Motor neuron (in vitro differentiated cells): ENCODE data around the gene WDR76. TPM values are rescaled to one million over a fixed set of nuclear protein-coding genes. Genes with fewer than 3 reads are reported as not detected.
A peak's percentile ranks its signal among the peaks of the same experiment; 100 is the strongest.
"Not testable (repeated sequence)": the region's sequence is repeated elsewhere in the genome, so short reads cannot be mapped to it uniquely, and the experiment has no call there.

Source experiments
- ATAC-seq, 8 experiments: fragments of 200-7000 bp; cut with Tn5 transposase; replicated peaks in 6 of 8; 2 replicates each; pipeline ENCODE4 v1.8.0; 2021; ENCODE audit warnings: mild to moderate bottlenecking in 8 of 8, moderate library complexity in 8 of 8
- H3K27ac ChIP-seq, 2 donors: fragments of 250-450 bp; sonication (Bioruptor Pico); 2 replicates each; pipeline ENCODE4 v1.9.0; 2021; ENCODE audit warnings: antibody characterized with exemption in 2 of 2, mild to moderate bottlenecking in 2 of 2, moderate library complexity in 1 of 2
- H3K4me1 ChIP-seq, 2 donors: fragments of 250-450 bp; sonication (Bioruptor Pico); replicated peaks in 1 of 2; 2 replicates each; pipeline ENCODE4 v1.6.1; 2021; ENCODE audit warnings: antibody characterized with exemption in 2 of 2, mild to moderate bottlenecking in 2 of 2, moderate library complexity in 1 of 2
- H3K4me3 ChIP-seq, 5 donors: fragments of 250-450 bp; sonication (Bioruptor Pico); 2 replicates each; pipeline ENCODE4 v1.9.0; 2021; ENCODE audit warnings: antibody characterized with exemption in 5 of 5, mild to moderate bottlenecking in 5 of 5, moderate library complexity in 4 of 5
- WGBS, 10 experiments: fragments of 450-650 bp; shearing (Covaris generic); methylation state at CpG; one replicate each; pipeline ENCODE4 v1.0.0; 2022; 5-methylcytosine and 5-hydroxymethylcytosine counted together
- in situ Hi-C, 9 experiments: fragments of 400-800 bp; cut with MboI; loops; one replicate each; pipeline ENCODE4 v1.15.0; 2021; ENCODE audit warnings: low sequenced_read_pairs in 9 of 9, low pct_unique_long_range_greater_than_20kb in 2 of 9; ENCODE audit not compliant: unreplicated experiment in 9 of 9
- total RNA-seq, 8 experiments: library from RNA; unstranded; fragments of 300-600 nt; gene quantifications; 2 replicates each; pipeline versions ENCODE4 v1.2.3 to v1.2.4, GENCODE V29; 2022

WDR76 gene
- total RNA-seq, 8 experiments from 2014 or later = 0.46 to 19.7 (median 3.0) TPM

DNA sequence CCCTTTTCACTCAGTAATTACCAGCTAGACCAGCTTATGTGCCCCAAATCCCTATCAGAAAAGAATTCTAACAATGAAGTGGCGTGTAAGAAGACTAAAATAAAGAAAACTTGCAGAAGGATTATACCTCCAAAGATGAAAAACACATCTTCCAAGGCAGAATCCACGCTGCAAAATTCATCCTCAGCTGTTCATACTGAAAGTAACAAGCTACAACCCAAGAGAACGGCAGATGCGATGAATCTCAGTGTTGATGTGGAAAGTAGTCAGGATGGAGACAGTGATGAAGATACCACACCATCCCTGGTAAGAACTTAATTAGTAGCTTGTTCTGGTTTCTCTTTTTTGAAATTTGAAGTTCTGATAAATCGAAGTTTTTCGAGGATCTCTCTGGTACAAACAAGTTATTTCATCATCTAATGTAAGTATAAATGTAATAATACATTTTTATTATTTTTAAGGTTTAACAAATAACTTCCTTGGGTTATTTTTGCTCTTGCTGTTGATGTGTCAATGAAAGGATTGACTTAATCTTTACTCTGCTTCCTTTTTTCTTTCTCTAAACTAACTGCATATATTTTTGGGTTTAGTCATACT, 1.4 kb downstream of the WDR76 start:
- in situ Hi-C loops = no loop called here

DNA sequence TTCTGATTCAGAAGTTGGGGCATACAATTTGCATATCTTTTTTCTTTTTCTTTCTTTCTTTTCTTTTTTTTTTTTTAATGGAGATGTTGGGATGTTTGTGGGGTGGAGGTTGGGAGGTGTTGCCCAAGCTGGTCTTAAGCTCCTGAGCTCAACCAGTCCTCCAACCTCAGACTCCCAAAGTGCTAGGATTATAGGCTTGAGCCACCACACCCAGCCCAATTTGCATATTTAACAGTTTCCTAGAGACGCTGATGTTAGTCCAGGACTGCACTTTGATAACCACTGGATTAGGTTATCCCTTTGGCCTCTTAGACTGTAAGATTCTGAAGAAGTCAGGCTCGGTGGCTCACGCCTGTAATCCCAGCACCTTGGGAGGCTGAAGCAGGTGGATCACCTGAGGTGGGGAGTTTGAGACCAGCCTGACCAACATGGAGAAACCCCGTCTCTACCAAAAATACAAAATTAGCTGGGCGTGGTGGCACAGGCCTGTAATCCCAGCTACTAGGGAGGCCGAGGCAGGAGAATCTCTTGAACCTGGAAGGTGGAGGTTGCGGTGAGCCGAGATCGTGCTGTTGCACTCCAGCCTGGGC, 3.2 kb downstream of the WDR76 start:
- H3K4me3 ChIP-seq, in situ Hi-C loops, H3K27ac ChIP-seq, H3K4me1 ChIP-seq: not testable (repeated sequence)
- ATAC-seq = peak in 3 of 8 experiments; percentile 57 to 87 (median 79)
- 0 to 100% (median 92%) methylated on average over 1 to 7 of the region's 9 CpGs; no CpG with 5 or more reads in 1 of the 10 experiments for WGBS, 10 experiments

More for the DNA sequence above, 1.4 kb downstream of the WDR76 start:
- Histone ChIP-seq H3K4me3 (no peak overlapping the region), H3K4me1 (peaks cover 10% of the 10 kb centered on the region in 2 donors), H3K27ac (no peak overlapping the region)
- no peak for ATAC-seq
- WGBS, 10 experiments = 7 to 86% (median 61%) methylated on average over 2 to 6 of the region's 6 CpGs

DNA sequence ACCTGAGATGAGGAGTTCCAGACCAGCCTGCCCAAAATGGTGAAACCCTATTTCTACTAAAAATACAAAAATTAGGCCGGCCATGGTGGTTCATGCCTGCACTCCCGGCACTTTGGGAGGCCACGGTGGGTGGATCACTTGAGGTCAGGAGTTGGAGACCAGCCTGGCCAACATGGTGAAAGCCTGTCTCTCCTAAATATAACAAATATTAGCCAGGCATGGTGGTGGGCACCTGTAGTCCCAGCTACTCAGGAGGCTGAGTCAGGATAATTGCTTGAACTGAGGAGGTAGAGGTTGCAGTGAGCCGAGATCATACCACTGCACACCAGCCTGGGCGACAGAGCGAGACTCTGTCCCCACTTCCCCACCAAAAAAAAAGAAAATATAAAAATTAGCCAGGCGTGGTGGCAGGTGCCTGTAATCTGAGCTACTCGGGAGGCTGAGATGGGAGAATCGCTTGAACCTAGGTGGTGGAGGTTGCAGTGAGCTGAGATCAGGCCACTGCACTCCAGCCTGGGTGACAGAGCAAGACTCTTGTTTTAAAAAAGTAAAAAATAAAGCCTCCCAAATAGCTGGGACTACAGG, 4.0 kb downstream of the WDR76 start:
- H3K27ac ChIP-seq, H3K4me3 ChIP-seq, H3K4me1 ChIP-seq, in situ Hi-C loops, ATAC-seq: not testable (repeated sequence)
- whole genome bisulfite sequencing, 10 experiments = 83 to 100% (median 97%) methylated on average over 1 to 5 of the region's 9 CpGs; no CpG with 5 or more reads in 1 of the 10 experiments

DNA sequence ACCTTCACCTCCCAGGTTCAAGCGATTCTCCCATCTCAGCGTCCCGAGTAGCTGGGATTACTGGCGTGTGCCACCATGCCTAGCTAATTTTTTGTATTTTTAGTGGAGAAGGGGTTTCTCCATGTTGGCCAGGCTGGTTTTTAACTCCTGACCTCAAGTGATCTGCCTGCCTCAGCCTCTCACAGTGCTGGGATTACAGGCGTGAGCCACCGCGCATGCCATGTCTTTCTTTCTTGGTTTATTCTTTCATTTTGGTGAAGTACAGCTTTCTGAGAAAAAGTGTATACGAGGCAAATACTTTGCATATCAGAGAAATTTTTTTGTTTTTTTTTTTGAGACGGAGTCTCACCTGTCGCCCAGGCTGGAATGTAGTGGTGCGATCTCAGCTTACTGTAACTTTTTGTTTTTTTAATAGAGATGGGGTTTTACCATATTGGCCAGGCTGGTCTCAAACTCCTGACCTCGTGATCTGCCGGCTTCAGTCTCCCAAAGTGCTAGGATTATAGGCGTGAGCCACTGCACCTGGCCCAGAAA, 4.8 kb downstream of the WDR76 start:
- ATAC-seq, H3K4me1 ChIP-seq, H3K4me3 ChIP-seq, in situ Hi-C loops, H3K27ac ChIP-seq: not testable (repeated sequence)
- 80 to 100% (median 96%) methylated on average over 2 to 13 of the region's 14 CpGs for WGBS, 10 experiments

DNA sequence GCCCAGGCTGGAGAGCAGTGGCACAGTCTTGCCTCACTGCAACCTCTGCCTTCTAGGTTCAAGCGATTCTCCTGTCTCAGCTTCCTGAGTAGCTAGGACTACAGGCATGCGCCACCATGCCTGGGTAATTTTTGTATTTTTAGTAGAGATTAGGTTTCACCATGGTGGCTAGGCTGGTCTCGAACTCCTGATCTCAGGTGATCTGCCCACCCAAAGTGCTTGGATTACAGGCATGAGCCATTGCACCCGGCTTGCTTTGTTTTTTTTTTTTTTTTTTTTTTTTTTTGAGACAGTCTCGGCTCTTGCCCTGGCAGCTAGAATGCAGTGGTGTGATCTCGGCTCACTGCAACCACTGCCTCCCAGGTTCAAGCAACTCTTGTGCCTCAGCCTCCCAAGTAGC, 5.7 kb downstream of the WDR76 start:
- H3K4me3 ChIP-seq, H3K27ac ChIP-seq, ATAC-seq, in situ Hi-C loops, H3K4me1 ChIP-seq: not testable (repeated sequence)
- WGBS, 10 experiments = 79 to 100% (median 100%) methylated on average over 1 to 4 of the region's 6 CpGs; no CpG with 5 or more reads in 1 of the 10 experiments

DNA sequence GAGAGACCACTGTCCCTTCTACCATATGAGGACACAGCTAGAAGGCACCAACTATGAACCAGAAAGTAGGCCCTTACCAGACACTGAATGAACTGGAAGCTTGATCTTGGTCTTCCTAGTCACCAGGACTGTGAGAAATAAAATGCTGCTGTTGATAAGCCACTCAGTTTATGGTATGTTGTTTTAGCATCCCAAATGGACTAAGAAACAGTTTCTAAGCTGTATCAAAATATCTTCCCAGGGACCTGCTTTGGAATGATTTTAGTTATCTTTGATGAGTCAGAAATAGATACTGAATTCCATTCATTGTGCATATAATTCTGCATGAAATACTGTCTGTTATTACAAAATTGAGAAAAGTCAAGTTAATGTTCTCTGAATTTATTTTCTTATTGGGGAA, 18.6 kb downstream of the WDR76 start:
- Histone ChIP-seq H3K4me3 (no peak overlapping the region), H3K27ac (no peak overlapping the region), H3K4me1 (no peaks in the 10 kb centered on the region)
- ATAC-seq = no peak
- in situ Hi-C loops = no loop called here

DNA sequence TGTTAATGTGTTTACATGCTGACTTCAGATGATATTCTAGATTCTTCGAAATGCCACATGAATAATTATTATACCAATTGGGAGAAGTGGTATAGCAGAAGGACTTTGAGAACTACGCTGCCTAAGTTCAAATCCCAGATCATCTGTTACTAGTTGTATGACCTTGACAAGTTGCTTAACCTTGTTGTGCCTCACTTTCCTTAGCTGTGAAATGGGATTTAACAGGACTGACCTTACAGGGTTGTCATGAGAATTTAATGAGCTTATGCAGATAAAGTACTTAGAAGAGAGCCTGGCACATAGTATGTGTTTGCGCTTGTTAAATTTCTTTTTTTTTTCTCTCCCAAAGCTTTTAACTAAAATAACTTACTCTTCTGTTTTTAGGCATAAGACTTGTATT, 24.4 kb downstream of the WDR76 start:
- no peak for ATAC-seq
- no peaks in the 10 kb centered on the region for H3K4me1 ChIP-seq
- no peak overlapping the region for H3K4me3 ChIP-seq
- no peak overlapping the region for H3K27ac ChIP-seq
- in situ Hi-C loops = no loop called here
- 93 to 100% (median 96%) methylated on average over 2 to 3 of the region's 3 CpGs for WGBS, 10 experiments

DNA sequence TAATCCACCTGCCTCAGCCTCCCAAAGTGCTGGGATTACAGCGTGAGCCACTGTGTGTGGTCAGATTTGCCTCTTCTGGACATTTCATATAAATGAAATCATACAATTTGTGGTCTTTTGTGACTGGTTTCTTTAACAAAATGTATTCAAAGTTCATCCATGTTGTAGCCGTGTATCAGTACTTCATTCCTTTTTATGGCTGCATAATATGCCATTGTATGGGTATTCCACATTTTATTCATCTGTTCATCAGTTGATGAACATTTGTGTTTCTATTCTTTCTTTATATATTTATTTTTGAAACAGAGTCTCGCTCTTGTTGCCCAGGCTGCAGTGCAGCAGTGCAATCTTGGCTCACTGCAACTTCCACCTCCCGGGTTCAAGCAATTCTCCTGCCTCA, 25.8 kb downstream of the WDR76 start:
- in situ Hi-C loops = no loop called here
- Histone ChIP-seq H3K4me3 (no peak overlapping the region), H3K4me1 (no peaks in the 10 kb centered on the region), H3K27ac (no peak overlapping the region)
- ATAC-seq = no peak
- 83 to 100% (median 100%) methylated on average over 1 to 4 of the region's 4 CpGs for WGBS, 10 experiments

DNA sequence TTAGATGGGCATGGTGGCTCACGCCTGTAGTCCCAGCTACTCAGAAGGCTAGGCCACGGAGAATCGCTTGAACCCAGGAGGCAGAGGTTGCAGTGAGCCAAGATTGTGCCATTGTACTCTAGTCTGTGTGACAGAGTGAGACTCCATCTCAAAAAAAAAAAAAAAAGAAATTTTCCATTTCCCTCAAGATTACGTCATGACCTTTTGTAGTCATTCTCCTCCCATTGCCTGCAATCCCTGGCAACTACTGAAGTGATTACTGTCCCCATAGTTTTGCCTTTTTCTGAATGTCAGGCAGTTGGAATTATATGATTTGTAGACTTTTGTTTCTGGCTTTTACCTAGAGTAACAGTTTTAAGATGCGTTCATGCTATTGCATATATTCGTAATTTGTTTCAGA, 28.0 kb downstream of the WDR76 start:
- no peaks in the 10 kb centered on the region for H3K4me1 ChIP-seq
- H3K4me3 ChIP-seq = no peak overlapping the region
- peak in 3 of 8 experiments; percentile 38 to 59 (median 40) for ATAC-seq
- no peak overlapping the region for H3K27ac ChIP-seq
- WGBS, 10 experiments = 83 to 100% (median 93%) methylated on average over 1 to 5 of the region's 6 CpGs; no CpG with 5 or more reads in 1 of the 10 experiments
- in situ Hi-C loops = no loop called here

DNA sequence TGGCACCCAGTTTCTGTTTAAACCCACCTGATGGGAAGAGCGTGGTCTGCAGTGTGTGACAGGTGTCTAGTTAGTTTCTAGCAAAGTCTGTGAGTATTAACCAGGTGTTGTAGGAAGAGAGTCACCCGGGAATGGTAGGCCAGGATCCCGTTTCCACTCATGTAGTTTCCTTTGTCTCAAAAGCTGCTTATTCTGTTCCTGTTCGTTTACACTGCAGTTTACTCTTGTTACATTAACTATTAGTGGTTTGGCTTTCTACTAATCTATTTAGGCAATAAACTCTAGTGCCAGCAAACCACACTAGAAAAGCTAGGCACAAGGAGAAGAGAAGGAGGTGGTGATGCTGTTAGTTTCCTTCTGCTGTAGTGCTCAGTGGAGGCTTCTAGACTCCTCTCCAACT, 32.7 kb downstream of the WDR76 start:
- H3K27ac ChIP-seq = no peak overlapping the region
- WGBS, 10 experiments = 73 to 100% (median 85%) methylated on average over 2 to 4 of the region's 4 CpGs; no CpG with 5 or more reads in 3 of the 10 experiments
- in situ Hi-C loops = no loop called here
- no peaks in the 10 kb centered on the region for H3K4me1 ChIP-seq
- no peak overlapping the region for H3K4me3 ChIP-seq
- ATAC-seq = no peak

DNA sequence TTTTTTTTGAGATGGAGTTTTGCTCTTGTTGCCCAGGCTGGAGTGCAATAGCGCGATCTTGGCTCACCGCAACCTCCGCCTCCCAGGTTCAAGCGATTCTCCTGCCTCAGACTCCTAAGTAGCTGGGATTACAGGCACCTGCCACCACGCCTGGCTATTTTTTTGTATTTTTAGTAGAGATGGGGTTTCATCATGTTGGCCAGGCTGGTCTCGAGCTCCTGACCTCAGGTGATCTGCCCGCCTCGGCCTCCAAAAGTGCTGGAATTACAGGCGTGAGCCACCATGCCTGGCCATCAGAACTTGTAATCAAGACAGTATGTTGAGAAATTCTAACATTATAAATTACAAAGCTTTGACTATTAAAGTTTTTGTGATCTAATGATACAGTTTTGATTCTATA, 39.8 kb downstream of the WDR76 start:
- H3K27ac ChIP-seq, H3K4me1 ChIP-seq, in situ Hi-C loops, ATAC-seq, H3K4me3 ChIP-seq: not testable (repeated sequence)
- 82 to 100% (median 98%) methylated on average over 1 to 6 of the region's 10 CpGs; no CpG with 5 or more reads in 3 of the 10 experiments for WGBS, 10 experiments

DNA sequence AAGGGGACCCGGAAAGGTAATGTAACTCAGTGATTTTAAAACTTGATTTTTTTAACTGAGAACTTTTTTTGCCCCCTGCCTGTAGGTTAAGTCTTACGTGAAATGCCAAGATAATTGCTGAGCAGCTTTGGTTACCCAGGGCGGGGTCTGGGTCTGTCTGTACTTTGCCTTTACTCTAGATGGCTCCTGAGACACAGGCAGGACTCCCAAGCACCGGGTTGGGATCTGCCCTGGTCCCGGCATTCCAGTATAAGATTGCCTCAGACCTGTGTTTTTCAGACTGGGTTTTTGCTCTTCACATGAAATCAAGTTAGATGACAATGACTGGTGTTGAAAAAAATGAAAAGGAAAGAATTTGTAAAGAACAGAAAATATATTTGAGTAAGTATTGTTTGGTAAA, 40.3 kb downstream of the WDR76 start:
- Histone ChIP-seq H3K27ac (no peak overlapping the region), H3K4me1 (no peaks in the 10 kb centered on the region), H3K4me3 (no peak overlapping the region)
- 83 to 100% (median 93%) methylated on average over 1 to 5 of the region's 5 CpGs; no CpG with 5 or more reads in 1 of the 10 experiments for WGBS, 10 experiments
- in situ Hi-C loops = no loop called here
- no peak for ATAC-seq

DNA sequence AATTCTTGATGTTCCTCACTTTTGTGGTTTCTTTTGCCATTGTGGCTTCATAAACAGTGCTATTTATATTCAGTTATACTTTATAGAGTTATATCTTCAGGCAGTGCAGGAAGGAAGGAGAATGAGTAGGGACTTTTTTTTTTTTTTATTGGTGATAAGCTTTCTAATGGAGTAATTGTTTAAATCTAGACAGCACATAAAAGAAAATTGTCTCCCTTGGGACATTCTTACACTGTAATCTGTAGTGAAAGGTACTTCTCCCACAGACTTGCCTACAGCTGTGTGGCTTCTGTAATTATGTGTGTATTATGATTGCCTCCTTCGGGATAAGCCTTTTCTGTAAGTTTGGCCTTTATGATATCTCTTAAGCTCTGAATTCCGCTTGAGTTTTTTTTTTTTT, 41.6 kb downstream of the WDR76 start:
- Histone ChIP-seq H3K4me1 (no peaks in the 10 kb centered on the region), H3K27ac (no peak overlapping the region), H3K4me3 (no peak overlapping the region)
- in situ Hi-C loops = no loop called here
- WGBS, 10 experiments = 75 to 100% (median 93%) methylated on average over 1 to 2 of the region's 2 CpGs; no CpG with 5 or more reads in 2 of the 10 experiments
- no peak for ATAC-seq
